PC-9 (cell line): ENCODE measurements around the gene NDST3. TPM values are rescaled to one million over a fixed set of nuclear protein-coding genes. Genes with fewer than 3 reads are reported as not detected.

Experiments
- BruUV-seq: library from RNA; stranded (reverse); fragments of 400-500 nt; replicated peaks from 2 replicates; lab custom pipeline; 2021; lab: Mats Ljungman, UMichigan
- CTCF ChIA-PET: fragments of 300-600 bp; sonication (Branson Sonifier 250); formaldehyde crosslinking; loops from one replicate; lab custom pipeline; 2022; ENCODE audit warnings: antibody characterized with exemption; lab: Charles Lee
- POLR2A ChIA-PET: fragments of 300-600 bp; sonication (Branson Sonifier 250); formaldehyde crosslinking; loops from one replicate; lab custom pipeline; 2022; ENCODE audit warnings: antibody characterized with exemption; ENCODE audit not compliant: unreplicated experiment; lab: Charles Lee
- DNase-seq, 2 experiments: peaks; one replicate each; pipeline versions ENCODE4 v3.0.0 to v3.0.0-alpha.2; 2015 to 2022; ENCODE audit warnings: mixed read lengths in 1 of 2
- H2AFZ ChIP-seq: fragments of 200-600 bp; sonication (generic); 2 replicates; pipeline ENCODE4 v1.8.1; 2017; ENCODE audit warnings: antibody characterized with exemption
- H3F3A ChIP-seq: fragments of 200-600 bp; sonication (generic); 2 replicates; pipeline ENCODE4 v1.8.1; 2017; ENCODE audit warnings: antibody characterized with exemption, mild to moderate bottlenecking, low read depth; ENCODE audit not compliant: insufficient read depth
- H3K27ac ChIP-seq: fragments of 200-600 bp; sonication (generic); 2 replicates; pipeline ENCODE4 v1.6.1; 2016; ENCODE audit warnings: mixed run types
- H3K27me3 ChIP-seq: fragments of 200-600 bp; sonication (generic); 2 replicates; pipeline ENCODE4 v1.6.1; 2016; ENCODE audit warnings: low read depth, mixed run types; ENCODE audit not compliant: insufficient read depth
- H3K36me3 ChIP-seq: fragments of 200-600 bp; sonication (generic); 2 replicates; pipeline ENCODE4 v1.6.1; 2016; ENCODE audit warnings: low read depth, mixed run types
- H3K4me1 ChIP-seq: fragments of 200-600 bp; sonication (generic); replicated peaks from 2 replicates; pipeline ENCODE4 v1.6.1; 2016; ENCODE audit warnings: mixed run types; ENCODE audit not compliant: insufficient read depth
- H3K4me2 ChIP-seq: fragments of 200-600 bp; sonication (generic); 2 replicates; pipeline ENCODE4 v1.6.1; 2017; ENCODE audit warnings: mixed run types
- H3K4me3 ChIP-seq: fragments of 200-600 bp; sonication (generic); 2 replicates; pipeline ENCODE4 v1.6.1; 2016; ENCODE audit warnings: mixed run types
- H3K79me2 ChIP-seq: fragments of 200-600 bp; sonication (generic); 2 replicates; pipeline ENCODE4 v1.6.1; 2017; ENCODE audit warnings: low read depth, mixed run types
- H3K9me2 ChIP-seq: fragments of 200-600 bp; sonication (generic); 2 replicates; pipeline ENCODE4 v1.8.1; 2017; ENCODE audit warnings: mild to moderate bottlenecking; ENCODE audit not compliant: insufficient read depth
- H3K9me3 ChIP-seq: fragments of 200-600 bp; sonication (generic); 2 replicates; pipeline ENCODE4 v1.8.1; 2016; ENCODE audit warnings: low read depth; ENCODE audit not compliant: insufficient read depth
- H4K20me1 ChIP-seq: fragments of 200-600 bp; sonication (generic); 2 replicates; pipeline ENCODE4 v1.8.1; 2017; ENCODE audit not compliant: insufficient read depth
- CTCF ChIP-seq: fragments of 200-600 bp; sonication (generic); conservative IDR thresholded peaks from 2 replicates; pipeline ENCODE4 v1.6.1; 2017; ENCODE audit warnings: mixed run types, antibody characterized with exemption, mild to moderate bottlenecking, moderate library complexity
- EZH2 ChIP-seq: fragments of 200-600 bp; sonication (generic); IDR thresholded peaks from 2 replicates; pipeline ENCODE4 v1.8.0; 2017; ENCODE audit warnings: antibody characterized with exemption, low read depth
- intact Hi-C: fragments of 100-400 bp; cut with micrococcal nuclease; formaldehyde crosslinking; loops from one replicate; pipeline ENCODE4 v1.10.0; 2022; ENCODE audit not compliant: unreplicated experiment
- total RNA-seq: library from RNA; stranded (reverse); gene quantifications from 2 replicates; pipeline ENCODE4 v1.2.3, GENCODE V29; 2021

The NDST3 gene
- total RNA-seq, 1 experiment from 2014 or later = 0.15 TPM

DNA sequence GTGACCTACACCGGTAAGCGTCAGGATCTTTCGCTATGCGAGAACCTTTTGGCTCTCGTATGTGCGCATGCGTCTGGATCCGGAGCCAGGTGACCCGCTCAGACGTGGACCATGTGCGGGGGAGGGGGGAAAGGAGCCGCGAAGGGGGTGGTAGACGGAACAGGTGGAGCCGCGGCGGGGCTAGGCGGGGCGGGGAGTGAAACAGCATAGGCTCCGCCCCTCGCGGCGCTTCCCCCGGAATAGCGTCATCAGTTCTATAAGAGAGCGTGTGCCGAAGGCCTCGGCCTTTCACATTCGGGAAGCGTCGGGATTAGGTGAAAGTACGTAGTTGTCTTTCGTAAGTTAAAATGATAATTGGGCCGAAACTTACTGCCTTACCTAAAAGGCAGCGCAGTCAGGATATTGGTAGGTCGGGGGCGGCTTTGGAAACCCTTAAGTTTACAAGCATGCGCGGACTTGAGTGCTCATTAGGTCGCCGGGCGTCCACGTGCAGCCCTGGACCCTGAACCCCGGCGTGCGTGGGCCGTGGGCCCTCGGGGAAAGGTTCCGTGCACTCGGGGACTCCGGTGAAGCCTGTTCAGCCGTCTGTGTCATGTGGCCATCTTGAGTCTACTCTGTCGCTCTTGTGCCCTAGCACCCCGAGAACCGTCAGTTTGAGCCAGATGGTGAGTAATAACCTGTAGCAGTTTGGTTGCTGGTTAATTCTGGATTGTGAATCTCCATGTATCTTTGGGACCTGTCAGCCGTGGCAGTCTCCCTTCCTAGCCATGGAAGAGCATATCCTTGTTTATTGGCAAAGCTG is 244.4 kb downstream of the NDST3 start:
- peak overlapping the region; percentile 88 for H3K27ac ChIP-seq
- peaks cover 20% of the 10 kb centered on the region for H3K36me3 ChIP-seq
- POLR2A ChIA-PET = no interaction called here
- H3K9me2 ChIP-seq = no peaks in the 10 kb centered on the region
- intact Hi-C loops = no loop called here
- DNase-seq = peak; percentile 81 to 92
- no peak for TF ChIP-seq CTCF
- H3F3A ChIP-seq = peaks cover 46% of the 10 kb centered on the region
- H4K20me1 ChIP-seq = peaks cover 6% of the 10 kb centered on the region
- peak overlapping the region; percentile 87 for H2AFZ ChIP-seq
- H3K9me3 ChIP-seq = no peaks in the 10 kb centered on the region
- peaks cover 27% of the 10 kb centered on the region for H3K79me2 ChIP-seq
- CTCF ChIA-PET = no interaction called here
- no TSS peak for BruUV-seq
- peak overlapping the region; percentile 81 for H3K4me2 ChIP-seq
- peak overlapping the region; percentile 87 for H3K4me3 ChIP-seq
- no peaks in the 10 kb centered on the region for H3K27me3 ChIP-seq
- peaks cover 23% of the 10 kb centered on the region for H3K4me1 ChIP-seq

- CTCF ChIA-PET = no interaction called here
- intact Hi-C loops = no loop called here
These were observed 245.0 kb downstream of the NDST3 start for GRCh38 chr4:118279328-118279727.

DNA sequence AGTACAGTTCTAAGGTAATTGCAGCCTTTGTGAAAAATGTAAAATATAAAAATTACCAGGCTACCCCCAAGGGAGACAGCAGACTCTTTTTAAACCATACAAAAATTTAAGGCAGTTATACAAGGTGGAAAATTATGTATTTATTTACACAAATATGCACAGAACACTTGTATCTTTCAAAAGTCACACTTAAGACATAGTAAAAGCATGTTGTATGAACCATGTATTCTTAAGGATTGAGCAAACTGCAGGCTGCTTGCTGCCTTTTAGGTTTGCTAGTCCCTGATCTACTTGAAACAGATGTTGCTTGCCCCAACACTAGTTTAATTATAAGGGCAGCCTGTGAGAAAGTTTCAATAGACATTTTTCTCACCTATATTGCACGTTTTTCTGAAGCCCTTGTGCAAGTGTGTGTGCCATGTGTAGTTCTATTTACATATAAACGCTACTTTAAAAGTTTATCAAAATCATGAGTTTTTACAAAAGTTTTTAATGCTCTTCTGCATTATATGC is 245.7 kb downstream of the NDST3 start:
- Histone ChIP-seq H3K9me2 (no peaks in the 10 kb centered on the region), H3K27ac (peak overlapping the region; percentile 88), H3K79me2 (peaks cover 27% of the 10 kb centered on the region), H3K4me3 (peak overlapping the region; percentile 87), H3K4me1 (peaks cover 23% of the 10 kb centered on the region), H4K20me1 (peaks cover 6% of the 10 kb centered on the region), H2AFZ (no peak overlapping the region), H3F3A (peaks cover 46% of the 10 kb centered on the region), H3K9me3 (no peaks in the 10 kb centered on the region), H3K27me3 (no peaks in the 10 kb centered on the region), H3K36me3 (peaks cover 20% of the 10 kb centered on the region), H3K4me2 (peak overlapping the region; percentile 75)
- intact Hi-C loops = loop anchor here (10.0 kb wide), 2 partner anchors 225 to 405 kb away; partner anchors contain the start of gene METTL14
- ChIA-PET POLR2A (no interaction called here), CTCF (no interaction called here)
- no peak for TF ChIP-seq EZH2
- TF ChIP-seq CTCF = no peak
- no peak for DNase-seq
- no TSS peak for BruUV-seq

More at GRCh38 chr4:118279328-118279727, 245.0 kb downstream of the NDST3 start:
- H3K9me3 ChIP-seq = no peaks in the 10 kb centered on the region
- no peaks in the 10 kb centered on the region for H3K27me3 ChIP-seq
- peaks cover 6% of the 10 kb centered on the region for H4K20me1 ChIP-seq
- POLR2A ChIA-PET = no interaction called here
- peaks cover 23% of the 10 kb centered on the region for H3K4me1 ChIP-seq
- DNase-seq = no peak
- no peak overlapping the region for H2AFZ ChIP-seq
- H3K36me3 ChIP-seq = peaks cover 20% of the 10 kb centered on the region
- H3K9me2 ChIP-seq = no peaks in the 10 kb centered on the region
- peak overlapping the region; percentile 87 for H3K4me3 ChIP-seq
- H3F3A ChIP-seq = peaks cover 46% of the 10 kb centered on the region
- TSS peak; percentile 71 for BruUV-seq
- H3K4me2 ChIP-seq = peak overlapping the region; percentile 75
- H3K27ac ChIP-seq = peak overlapping the region; percentile 88
- TF ChIP-seq EZH2 = no peak
- TF ChIP-seq CTCF = no peak
- peaks cover 27% of the 10 kb centered on the region for H3K79me2 ChIP-seq
